A549 (cell line): ENCODE results near the gene HSFX2. TPM values are rescaled to one million over a fixed set of nuclear protein-coding genes. Genes with fewer than 3 reads are reported as not detected.

Experiments
- ATAC-seq, 2 experiments: fragments of 200-7000 bp in 1 of 2; fragments of >200 bp in 1 of 2; cut with Nextera tagmentation in 1 of 2; cut with Tn5 transposase in 1 of 2; 3 replicates each; pipeline versions ENCODE4 v1.8.0 to v1.9.1; 2018 to 2020; ENCODE audit warnings: mild to moderate bottlenecking in 1 of 2, moderate library complexity in 1 of 2
- CTCF ChIA-PET: fragments of 300-600 bp; sonication (Branson Sonifier 250); formaldehyde crosslinking; extraction: SDS; loops from one replicate; lab custom pipeline; 2021; ENCODE audit warnings: antibody characterized with exemption, inconsistent platforms; lab: Yijun Ruan, JAX
- POLR2A ChIA-PET: fragments of 350-600 bp; formaldehyde crosslinking; extraction: SDS; loops from one replicate; lab custom pipeline; 2021; ENCODE audit warnings: antibody characterized with exemption, inconsistent platforms; lab: Yijun Ruan, JAX
- DNase-seq, 2 experiments: peaks; one replicate each; pipeline versions ENCODE4 v3.0.0 to v3.0.0-alpha.2; 2011 to 2016; ENCODE audit warnings: low read depth in 1 of 2, low spot score in 1 of 2
- FAIRE-seq: peaks from 2 replicates; lab custom pipeline; 2011; peaks lifted over from hg19 to GRCh38; lab: Jason Lieb, UNC
- H3K27ac ChIP-seq, 2 experiments: fragments of >200 bp; sonication (Bioruptor Twin); formaldehyde crosslinking; 3 replicates each; pipeline ENCODE4 v1.5.1; 2016 to 2017
- H3K4me1 ChIP-seq: fragments of >200 bp; sonication (Bioruptor Twin); formaldehyde crosslinking; 3 replicates; pipeline ENCODE4 v1.6.1; 2016
- H3K4me2 ChIP-seq: fragments of >200 bp; sonication (Bioruptor Twin); formaldehyde crosslinking; 3 replicates; pipeline ENCODE4 v1.6.1; 2016
- H3K4me3 ChIP-seq: fragments of >200 bp; sonication (Bioruptor Twin); formaldehyde crosslinking; 3 replicates; pipeline ENCODE4 v1.5.1; 2016
- H3K9me3 ChIP-seq: fragments of >200 bp; sonication (Bioruptor Twin); formaldehyde crosslinking; 3 replicates; pipeline ENCODE4 v1.6.1; 2016
- BCL3 ChIP-seq: fragments of >200 bp; sonication (Bioruptor Twin); formaldehyde crosslinking; IDR thresholded peaks from 3 replicates; pipeline ENCODE4 v1.6.1; 2016
- BHLHE40 ChIP-seq: IDR thresholded peaks from 2 replicates; pipeline ENCODE4 v1.6.1; 2012; ENCODE audit warnings: low read depth, low read length, inconsistent platforms
- CHD4 ChIP-seq: fragments of 200-600 bp; sonication (generic); IDR thresholded peaks from 2 replicates; pipeline ENCODE4 v1.6.1; 2016; ENCODE audit warnings: antibody characterized with exemption, mild to moderate bottlenecking, borderline replicate concordance
- E2F6 ChIP-seq: IDR thresholded peaks from 2 replicates; pipeline ENCODE4 v1.6.1; 2012; ENCODE audit warnings: low read depth, borderline replicate concordance
- EHF ChIP-seq: fragments of 250-450 bp; sonication (Bioruptor Pico); IDR thresholded peaks from 2 replicates; pipeline ENCODE4 v1.5.0; 2020; ENCODE audit warnings: mild to moderate bottlenecking
- EHMT2 ChIP-seq: fragments of 200-600 bp; sonication (generic); IDR thresholded peaks from 2 replicates; pipeline ENCODE4 v1.6.1; 2016; ENCODE audit warnings: antibody characterized with exemption, low read depth, mild to moderate bottlenecking, moderate library complexity
- EP300 ChIP-seq, 2 experiments: fragments of >200 bp; sonication (Bioruptor Twin); formaldehyde crosslinking; IDR thresholded peaks; 2 replicates in 1 of 2; 3 replicates in 1 of 2; pipeline ENCODE4 v1.6.1; 2016 to 2017
- ESRRA ChIP-seq: fragments of 150-350 bp; IDR thresholded peaks from 2 replicates; pipeline ENCODE4 v1.6.1; 2014; ENCODE audit warnings: mild to moderate bottlenecking, low read length, borderline replicate concordance
- FOSB ChIP-seq: fragments of 250-450 bp; sonication (Bioruptor Pico); IDR thresholded peaks from 2 replicates; pipeline ENCODE4 v1.5.0; 2020; ENCODE audit warnings: mild to moderate bottlenecking, moderate library complexity
- FOXS1 ChIP-seq: fragments of 250-450 bp; sonication (Bioruptor Pico); IDR thresholded peaks from 2 replicates; pipeline ENCODE4 v1.5.0; 2020; ENCODE audit warnings: mild to moderate bottlenecking, moderate library complexity
- GATA3 ChIP-seq: IDR thresholded peaks from 2 replicates; pipeline ENCODE4 v1.6.1; 2012; ENCODE audit warnings: borderline replicate concordance
- HEYL ChIP-seq: fragments of 250-450 bp; sonication (Bioruptor Pico); IDR thresholded peaks from 2 replicates; pipeline ENCODE4 v1.8.0; 2021; ENCODE audit warnings: mild to moderate bottlenecking, moderate library complexity
- HOXA7 ChIP-seq: fragments of 250-450 bp; sonication (Bioruptor Pico); IDR thresholded peaks from 2 replicates; pipeline ENCODE4 v1.5.0; 2020; ENCODE audit warnings: mild to moderate bottlenecking, moderate library complexity
- KDM1A ChIP-seq: fragments of 200-600 bp; sonication (generic); IDR thresholded peaks from 2 replicates; pipeline ENCODE4 v1.6.1; 2016; ENCODE audit warnings: low read depth, mild to moderate bottlenecking
- MAFK ChIP-seq: fragments of 450-650 bp; IDR thresholded peaks from 2 replicates; pipeline ENCODE4 v1.6.1; 2014; ENCODE audit not compliant: partially characterized antibody
- PBX3 ChIP-seq: IDR thresholded peaks from 2 replicates; pipeline ENCODE4 v1.6.1; 2012
- POLR2AphosphoS2 ChIP-seq: conservative IDR thresholded peaks from 2 replicates; pipeline ENCODE4 v1.6.1; 2012; ENCODE audit warnings: low read length, improper control_type of control experiment, inconsistent platforms
- RCOR1 ChIP-seq: fragments of 150-350 bp; IDR thresholded peaks from 2 replicates; pipeline ENCODE4 v1.6.1; 2014; ENCODE audit warnings: antibody characterized with exemption, low read length, low read depth
- SMC3 ChIP-seq: fragments of >200 bp; sonication (Bioruptor Twin); formaldehyde crosslinking; IDR thresholded peaks from 3 replicates; pipeline ENCODE4 v1.6.1; 2018; ENCODE audit warnings: inconsistent platforms
- ZC3H11A ChIP-seq: fragments of 450-650 bp; IDR thresholded peaks from 2 replicates; pipeline ENCODE4 v1.6.1; 2014; ENCODE audit warnings: antibody characterized with exemption, mild to moderate bottlenecking
- ZSCAN20 ChIP-seq: fragments of 250-450 bp; sonication (Bioruptor Pico); IDR thresholded peaks from 2 replicates; pipeline ENCODE4 v1.8.0; 2022; ENCODE audit warnings: mild to moderate bottlenecking, moderate library complexity
- WGBS: methylation state at CpG from one replicate; pipeline ENCODE4 v1.1.6; 2017; ENCODE audit errors: missing lambda C conversion rate; 5-methylcytosine and 5-hydroxymethylcytosine counted together
- polyA plus RNA-seq, 4 experiments: library from polyadenylated mRNA; depleted of rRNA in 3 of 4; stranded (reverse); fragments of >200 nt; fragmentation: RNase III in 1 of 4; extraction: RNeasy Plus Mini Kit Qiagen cat#74134 plus additional on column Dnase treatment in 1 of 4; gene quantifications; 2 replicates in 3 of 4; 3 replicates in 1 of 4; pipeline ENCODE4 v1.2.3, GENCODE V29; 2011 to 2017
- TF ChIP-seq, protein P1 (sequence below): fragments of >200 bp; sonication (Bioruptor Twin); formaldehyde crosslinking; IDR thresholded peaks from 2 replicates; pipeline ENCODE4 v1.6.1; 2016

HSFX2 gene
- polyA plus RNA-seq, 2 of the 4 experiments (the other 2 are of a cell fraction) = 0.10 TPM; not detected in 1

DNA sequence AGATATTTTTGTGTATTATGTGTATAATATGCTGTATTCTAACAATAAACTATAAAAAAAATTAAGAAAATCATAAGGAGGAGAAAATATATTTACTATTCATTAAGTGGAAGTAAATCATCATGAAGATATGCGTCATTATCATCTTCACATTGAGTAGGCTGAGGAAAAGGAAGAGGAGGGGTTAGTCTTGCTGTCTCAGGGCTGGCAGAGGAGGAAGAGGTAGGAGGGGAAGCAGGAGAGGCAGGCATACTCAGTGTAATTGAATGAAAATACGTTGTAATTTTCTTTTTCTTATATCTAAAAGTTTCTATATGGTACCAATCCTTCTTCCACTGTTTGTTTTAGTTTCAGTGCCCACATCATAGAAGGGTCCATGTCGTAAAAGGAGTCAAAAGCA is 46.3 kb upstream of the HSFX2 start:
- 0% methylated on average over 3 of the region's 3 CpGs for WGBS

DNA sequence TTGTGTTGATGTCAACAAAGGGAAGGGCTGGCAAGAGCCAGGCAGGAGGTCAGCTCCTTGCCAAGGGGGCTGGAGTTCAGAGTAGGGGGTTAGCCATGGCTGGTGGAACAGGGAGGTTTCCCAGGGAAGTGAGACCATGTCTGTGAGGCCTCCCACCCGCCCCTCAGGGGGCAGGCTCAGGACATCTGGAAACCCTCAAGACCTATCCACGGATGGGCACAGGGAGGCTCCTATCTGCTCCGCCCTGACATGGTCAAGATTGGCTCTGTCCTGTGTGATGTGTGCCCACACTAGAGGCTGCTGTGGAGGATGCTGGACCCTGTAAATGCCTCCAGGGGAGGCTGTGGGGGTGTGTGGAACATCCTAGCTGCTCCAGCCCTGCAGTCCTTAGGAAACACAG is 44.5 kb upstream of the HSFX2 start:
- Histone ChIP-seq H3K4me3 (no peak overlapping the region), H3K9me3 (no peaks in the 10 kb centered on the region), H3K4me2 (no peak overlapping the region), H3K4me1 (no peaks in the 10 kb centered on the region), H3K27ac (no peak overlapping the region)
- no peak for TF ChIP-seq HEYL (CRISPR knock-in tag)
- TF ChIP-seq EHMT2 = no peak
- ATAC-seq (peak in 1 of 2 experiments; percentile 24; a peak in 1 of 6 replicates), DNase-seq (no peak), FAIRE-seq (no peak)
- CTCF ChIA-PET = no interaction called here
- POLR2A ChIA-PET = no interaction called here
- WGBS = 0% methylated on average over 1 of the region's 3 CpGs

More for the DNA sequence above, 46.3 kb upstream of the HSFX2 start:
- DNase-seq (no peak), FAIRE-seq (peak; percentile 61), ATAC-seq (no peak)
- Histone ChIP-seq H3K4me3 (no peak overlapping the region), H3K9me3 (no peaks in the 10 kb centered on the region), H3K27ac (no peak overlapping the region), H3K4me2 (no peak overlapping the region), H3K4me1 (no peaks in the 10 kb centered on the region)
- ChIA-PET POLR2A (no interaction called here), CTCF (no interaction called here)
- no peak for TF ChIP-seq BHLHE40
- no peak for TF ChIP-seq CHD4
- TF ChIP-seq FOXS1 (CRISPR knock-in tag) = no peak
- no peak for TF ChIP-seq EHMT2
- TF ChIP-seq PBX3 = no peak

DNA sequence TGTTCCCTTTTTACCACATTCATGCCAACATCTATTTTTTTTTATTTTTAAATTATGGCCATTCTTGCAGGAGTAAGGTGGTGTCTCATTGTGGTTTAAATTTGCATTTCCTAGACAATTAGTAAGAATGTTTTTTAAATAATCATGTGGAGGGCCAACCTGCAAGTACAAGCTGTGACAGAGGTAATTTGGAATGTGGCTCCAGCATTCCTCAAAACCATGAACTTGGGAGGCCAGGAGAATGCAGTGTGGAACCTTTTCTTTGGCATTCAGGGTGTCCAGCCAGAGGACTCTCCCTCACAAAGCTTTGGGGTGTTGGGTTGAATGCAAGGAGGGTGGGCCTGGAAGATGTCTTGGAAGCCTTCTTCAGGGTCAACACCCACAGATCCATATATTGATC is 43.7 kb upstream of the HSFX2 start:
- Histone ChIP-seq H3K4me1 (no peaks in the 10 kb centered on the region), H3K9me3 (no peaks in the 10 kb centered on the region), H3K4me3 (no peak overlapping the region), H3K4me2 (no peak overlapping the region)
- CTCF ChIA-PET = no interaction called here
- FAIRE-seq = no peak
- POLR2A ChIA-PET = no interaction called here
- TF ChIP-seq EHF (CRISPR knock-in tag) = no peak
- TF ChIP-seq ZSCAN20 (CRISPR knock-in tag) = no peak
- TF ChIP-seq KDM1A = no peak
- no peak for TF ChIP-seq EP300 (IDR thresholded peaks at IDR 0.05)
- no peak for TF ChIP-seq HOXA7 (CRISPR knock-in tag)
- TF ChIP-seq, all 56 proteins: peak for 0
- DNase-seq (no peak), ATAC-seq (no peak)
- H3K27ac ChIP-seq = no peak overlapping the region

- no peak for TF ChIP-seq BCL3
- H3K4me1 ChIP-seq = peaks cover 21% of the 10 kb centered on the region
- H3K4me2 ChIP-seq = no peak overlapping the region
- H3K9me3 ChIP-seq = no peaks in the 10 kb centered on the region
- no peak overlapping the region for H3K4me3 ChIP-seq
- FAIRE-seq (no peak), ATAC-seq (no peak), DNase-seq (no peak)
- no peak overlapping the region for H3K27ac ChIP-seq
- ChIA-PET POLR2A (no interaction called here), CTCF (no interaction called here)
Observed at GRCh38 chrX:149633511-149633910, 38.4 kb upstream of the HSFX2 start.

DNA sequence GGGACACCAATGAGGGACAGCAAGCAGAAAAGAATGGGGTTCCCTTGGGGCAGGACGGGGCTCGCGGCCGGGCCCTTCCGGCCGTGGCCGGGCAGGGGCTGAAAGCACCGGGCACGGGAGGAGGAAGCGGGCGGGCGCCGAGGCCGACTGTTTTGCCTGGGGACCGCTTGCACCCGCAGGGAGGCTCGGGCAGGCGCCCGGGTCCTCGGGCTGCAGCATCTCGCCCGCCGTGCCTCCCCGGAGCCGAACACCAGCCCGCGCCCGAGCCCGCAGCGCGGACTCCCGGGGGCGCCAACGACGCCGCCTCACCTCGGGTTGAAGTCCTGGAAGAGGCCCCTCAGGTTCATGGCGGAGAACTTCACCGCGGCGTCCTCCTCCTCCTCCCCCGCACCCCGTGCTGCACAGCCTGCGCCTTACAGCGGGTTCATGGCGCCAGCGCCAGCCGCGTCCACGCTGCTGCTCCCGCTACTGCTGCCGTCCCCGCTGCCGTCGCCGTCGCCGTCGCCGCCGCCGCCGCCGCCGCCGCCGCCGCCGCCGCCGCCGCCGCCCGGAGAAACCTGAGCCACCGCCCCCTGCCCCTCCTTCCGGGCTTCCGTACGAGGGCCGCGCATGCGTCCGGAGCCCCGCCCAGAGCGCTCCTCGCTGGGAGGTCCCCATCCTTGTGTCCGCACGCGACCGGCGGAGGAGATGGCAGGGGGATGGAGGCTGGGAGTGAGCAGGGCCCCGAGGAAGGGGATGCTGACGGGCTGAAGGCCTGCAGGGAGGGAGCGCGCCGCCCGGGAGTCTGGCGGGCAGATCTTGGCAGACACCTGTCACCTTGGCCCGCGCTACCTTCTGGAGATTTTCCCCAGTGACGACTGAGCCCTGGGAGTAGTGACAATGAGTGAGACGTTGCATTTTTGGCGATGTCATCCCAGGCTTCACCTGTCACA is 36.4 kb upstream of the HSFX2 start, which contains the start of gene TMEM185A:
TSS of gene TMEM185A (minus strand) at position 559 of the 932 bp plus-strand sequence. CDS start at position 347, 212 bp downstream.
- DNase-seq (peak; percentile 38 to 57), FAIRE-seq (no peak), ATAC-seq (peak; percentile 77 to 85)
- Histone ChIP-seq H3K27ac (peak within 1 kb of the TSS; percentile 77 to 91), H3K4me2 (peak within 1 kb of the TSS; percentile 95), H3K4me1 (peaks cover 24% of the 10 kb centered on the region), H3K9me3 (no peaks in the 10 kb centered on the region), H3K4me3 (peak within 1 kb of the TSS; percentile 87)
- POLR2A ChIA-PET = no interaction called here
- 4% methylated on average over 26 of the region's 102 CpGs for WGBS
- CTCF ChIA-PET = no interaction called here
- no peak for TF ChIP-seq SMC3
- TF ChIP-seq BHLHE40 = no peak
- no peak for TF ChIP-seq ZC3H11A
- no peak for TF ChIP-seq EP300 (IDR thresholded peaks at IDR 0.05)
- TF ChIP-seq RCOR1 = no peak
- TF ChIP-seq PBX3 = no peak
- TF ChIP-seq ESRRA = no peak
- peak; percentile 66 for TF ChIP-seq E2F6
- TF ChIP-seq, protein P1, sequence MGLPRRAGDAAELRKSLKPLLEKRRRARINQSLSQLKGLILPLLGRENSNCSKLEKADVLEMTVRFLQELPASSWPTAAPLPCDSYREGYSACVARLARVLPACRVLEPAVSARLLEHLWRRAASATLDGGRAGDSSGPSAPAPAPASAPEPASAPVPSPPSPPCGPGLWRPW = no peak
- TF ChIP-seq POLR2AphosphoS2 = no peak
- TF ChIP-seq GATA3 = no peak
- no peak for TF ChIP-seq MAFK
- no peak for TF ChIP-seq FOSB (CRISPR knock-in tag)
